H1 (cell line): ENCODE measurements around the gene GLYR1. TPM values are rescaled to one million over a fixed set of nuclear protein-coding genes. Genes with fewer than 3 reads are reported as not detected.

Source experiments
- CTCF ChIA-PET: fragments of 300-600 bp; sonication (Branson Sonifier 250); formaldehyde crosslinking; loops from one replicate; lab custom pipeline; 2021; ENCODE audit not compliant: partially characterized antibody; lab: Charles Lee
- POLR2A ChIA-PET: fragments of 300-600 bp; sonication (Branson Sonifier 250); formaldehyde crosslinking; loops from one replicate; lab custom pipeline; 2021; ENCODE audit warnings: inconsistent platforms; ENCODE audit not compliant: partially characterized antibody; lab: Charles Lee
- DNase-seq, 2 experiments: peaks; one replicate each; pipeline versions ENCODE4 v3.0.0 to v3.0.0-alpha.2; 2010 to 2022; ENCODE audit warnings: low spot score in 2 of 2, low read depth in 1 of 2, mixed read lengths in 1 of 2
- FAIRE-seq: peaks from 2 replicates; lab custom pipeline; 2011; peaks lifted over from hg19 to GRCh38; lab: Jason Lieb, UNC
- H2AFZ ChIP-seq: 2 replicates; pipeline ENCODE4 v1.8.1; 2012; ENCODE audit warnings: low read length, inconsistent platforms
- H2AK5ac ChIP-seq: 2 replicates; pipeline ENCODE4 v1.6.1; 2013; ENCODE audit warnings: low read depth, low read length
- H2BK120ac ChIP-seq: replicated peaks from 2 replicates; pipeline ENCODE3; 2013; ENCODE audit warnings: low read depth, low read length, inconsistent platforms
- H2BK12ac ChIP-seq: 2 replicates; pipeline ENCODE4 v1.6.1; 2013; ENCODE audit warnings: low read depth, low read length
- H2BK15ac ChIP-seq: 2 replicates; pipeline ENCODE4 v1.6.1; 2013; ENCODE audit warnings: low read length
- H2BK20ac ChIP-seq: 2 replicates; pipeline ENCODE4 v1.6.1; 2013; ENCODE audit warnings: low read length
- H2BK5ac ChIP-seq: 2 replicates; pipeline ENCODE4 v1.6.1; 2013; ENCODE audit warnings: low read depth, low read length
- H3K14ac ChIP-seq: 2 replicates; pipeline ENCODE4 v1.6.1; 2013; ENCODE audit warnings: inconsistent platforms; ENCODE audit not compliant: insufficient read length
- H3K18ac ChIP-seq: 2 replicates; pipeline ENCODE4 v1.6.1; 2013; ENCODE audit warnings: low read length; ENCODE audit errors: extremely low read depth
- H3K23ac ChIP-seq: 2 replicates; pipeline ENCODE4 v1.6.1; 2013; ENCODE audit warnings: inconsistent platforms; ENCODE audit not compliant: insufficient read length
- H3K23me2 ChIP-seq: 2 replicates; pipeline ENCODE4 v1.6.1; 2013; ENCODE audit warnings: low read depth, low read length
- H3K27ac ChIP-seq: 2 replicates; pipeline ENCODE4 v1.6.1; 2011; ENCODE audit warnings: low read depth, low read length, inconsistent platforms
- H3K27me3 ChIP-seq, 4 experiments: replicated peaks in 1 of 4; 1 replicate in 1 of 4; 2 replicates in 3 of 4; pipeline versions ENCODE4 v1.6.1 to v1.8.1; 2011 to 2013; ENCODE audit warnings: low read length in 3 of 4, mild to moderate bottlenecking in 3 of 4, inconsistent platforms in 2 of 4, mixed read lengths in 2 of 4, moderate library complexity in 1 of 4; ENCODE audit not compliant: control insufficient read depth in 3 of 4, insufficient read depth in 3 of 4; ENCODE audit errors: extremely low read depth in 1 of 4
- H3K36me3 ChIP-seq, 4 experiments: 2 replicates each; pipeline versions ENCODE4 v1.6.1 to v1.8.1; 2011 to 2013; ENCODE audit warnings: mild to moderate bottlenecking in 4 of 4, low read length in 3 of 4, moderate library complexity in 2 of 4, control low read depth in 1 of 4, inconsistent platforms in 1 of 4; ENCODE audit not compliant: insufficient read depth in 4 of 4, control insufficient read depth in 2 of 4
- H3K4ac ChIP-seq: replicated peaks from 2 replicates; pipeline ENCODE3; 2013; ENCODE audit warnings: low read length, low read depth, mixed read lengths, inconsistent platforms; ENCODE audit not compliant: insufficient read length
- H3K4me1 ChIP-seq, 4 experiments: replicated peaks in 1 of 4; 1 replicate in 1 of 4; 2 replicates in 3 of 4; pipeline versions ENCODE4 v1.6.1 to v1.8.1; 2011 to 2013; ENCODE audit warnings: low read length in 3 of 4, inconsistent platforms in 2 of 4, mixed read lengths in 1 of 4; ENCODE audit not compliant: insufficient read depth in 4 of 4, control insufficient read depth in 3 of 4
- H3K4me2 ChIP-seq, 2 experiments: 2 replicates each; pipeline versions ENCODE4 v1.6.1 to v1.8.1; 2011 to 2013; ENCODE audit warnings: low read depth in 2 of 2, low read length in 2 of 2, control low read depth in 1 of 2, inconsistent platforms in 1 of 2, mild to moderate bottlenecking in 1 of 2; ENCODE audit not compliant: insufficient read depth in 1 of 2
- H3K4me3 ChIP-seq, 4 experiments: fragments of 200-600, 300-600 bp in 1 of 4; sonication (generic), shearing (Covaris generic), sonication (Bioruptor Twin) in 1 of 4; 2 replicates each; pipeline versions ENCODE4 v1.5.1 to v1.8.1; 2011 to 2016; ENCODE audit warnings: low read length in 4 of 4, low read depth in 3 of 4, control low read depth in 2 of 4, inconsistent platforms in 2 of 4, mild to moderate bottlenecking in 2 of 4, mixed read lengths in 1 of 4, moderate library complexity in 1 of 4; ENCODE audit not compliant: insufficient read depth in 2 of 4; ENCODE audit errors: extremely low read depth in 1 of 4
- H3K56ac ChIP-seq: replicated peaks from 2 replicates; pipeline ENCODE3; 2013; ENCODE audit warnings: low read depth, mild to moderate bottlenecking, mixed read lengths, low read length, inconsistent platforms; ENCODE audit not compliant: insufficient read length
- H3K79me1 ChIP-seq: 2 replicates; pipeline ENCODE4 v1.6.1; 2013; ENCODE audit warnings: low read depth, low read length, control low read depth
- H3K79me2 ChIP-seq, 2 experiments: 2 replicates each; pipeline versions ENCODE4 v1.6.1 to v1.8.1; 2012 to 2013; ENCODE audit warnings: low read length in 2 of 2, mild to moderate bottlenecking in 2 of 2, inconsistent platforms in 1 of 2; ENCODE audit not compliant: insufficient read depth in 2 of 2, control insufficient read depth in 1 of 2
- H3K9ac ChIP-seq, 4 experiments: replicated peaks in 1 of 4; 1 replicate in 1 of 4; 2 replicates in 3 of 4; pipeline versions ENCODE4 v1.6.1 to v1.8.1; 2011 to 2013; ENCODE audit warnings: low read depth in 3 of 4, low read length in 3 of 4, control low read depth in 2 of 4, mild to moderate bottlenecking in 2 of 4, moderate library complexity in 2 of 4, inconsistent platforms in 1 of 4; ENCODE audit errors: extremely low read depth in 1 of 4
- H3K9me3 ChIP-seq, 2 experiments: 2 replicates each; pipeline versions ENCODE4 v1.6.1 to v1.8.1; 2012 to 2013; ENCODE audit warnings: mild to moderate bottlenecking in 2 of 2, moderate library complexity in 2 of 2, control low read depth in 1 of 2, inconsistent platforms in 1 of 2, low read depth in 1 of 2, low read length in 1 of 2, mixed read lengths in 1 of 2; ENCODE audit not compliant: insufficient read depth in 2 of 2
- H4K20me1 ChIP-seq, 2 experiments: replicated peaks in 1 of 2; 2 replicates each; pipeline versions ENCODE3 to v1.8.1; 2011 to 2013; ENCODE audit warnings: inconsistent platforms in 2 of 2, low read length in 2 of 2, mild to moderate bottlenecking in 1 of 2; ENCODE audit not compliant: insufficient read depth in 2 of 2, control insufficient read depth in 1 of 2
- H4K5ac ChIP-seq: 2 replicates; pipeline ENCODE4 v1.6.1; 2013; ENCODE audit warnings: low read length, low read depth, mixed read lengths, inconsistent platforms; ENCODE audit not compliant: insufficient read length
- H4K8ac ChIP-seq: 2 replicates; pipeline ENCODE4 v1.8.0; 2013; ENCODE audit warnings: mild to moderate bottlenecking, moderate library complexity, low read length, inconsistent platforms; ENCODE audit not compliant: insufficient read depth; ENCODE audit errors: extremely low read depth
- H4K91ac ChIP-seq: replicated peaks from 2 replicates; pipeline ENCODE3; 2013; ENCODE audit warnings: low read length, mixed read lengths, inconsistent platforms; ENCODE audit not compliant: insufficient read length
- CBX8 ChIP-seq: fragments of 300-800, 300-1000 bp; sonication (generic); IDR thresholded peaks from 2 replicates; pipeline ENCODE4 v1.7.1; 2016; ENCODE audit warnings: low read depth, low read length, borderline replicate concordance
- JUND ChIP-seq: IDR thresholded peaks from 2 replicates; pipeline ENCODE4 v1.6.1; 2011; ENCODE audit warnings: mild to moderate bottlenecking, improper control_type of control experiment, low read length
- WGBS, 2 experiments: shearing (Covaris generic) in 1 of 2; methylation state at CpG; one replicate each; pipeline versions ENCODE4 v1.1.6 to v1.1.7; 2013 to 2015; ENCODE audit warnings: low lambda C conversion rate in 2 of 2, mixed read lengths in 2 of 2, inconsistent platforms in 1 of 2, low coverage in 1 of 2, missing lambda C conversion rate in 1 of 2; ENCODE audit not compliant: insufficient replicate concordance in 2 of 2, insufficient coverage in 1 of 2, insufficient read length in 1 of 2; ENCODE audit errors: extremely low coverage in 1 of 2, missing lambda C conversion rate in 1 of 2; 5-methylcytosine and 5-hydroxymethylcytosine counted together
- polyA plus RNA-seq, 7 experiments: library from polyadenylated mRNA; depleted of rRNA in 3 of 7; stranded (reverse) in 5 of 7; unstranded in 2 of 7; fragments of >200 nt in 5 of 7; fragments of 200-250 nt in 2 of 7; gene quantifications; 1 replicate in 5 of 7; 2 replicates in 1 of 7; 4 replicates in 1 of 7; pipeline versions ENCODE4 v1.2.1 to v1.2.3, GENCODE V29; 2011 to 2013; ENCODE audit warnings: missing spikeins in 2 of 7, mixed read lengths in 2 of 7
- total RNA-seq: library from RNA; stranded (reverse); fragmentation: NEBNext Ultra II Directional; extraction: Animal tissue kit (Norgen Biotek cat#: 25700); gene quantifications from 2 replicates; pipeline ENCODE4 v1.2.1, GENCODE V29; 2021

GLYR1 gene
- total and polyA plus RNA-seq, 2 of the 8 experiments (the other 6 are each of a cell fraction or from before 2014, with no cell fraction given) = 50.2 to 115 TPM

DNA sequence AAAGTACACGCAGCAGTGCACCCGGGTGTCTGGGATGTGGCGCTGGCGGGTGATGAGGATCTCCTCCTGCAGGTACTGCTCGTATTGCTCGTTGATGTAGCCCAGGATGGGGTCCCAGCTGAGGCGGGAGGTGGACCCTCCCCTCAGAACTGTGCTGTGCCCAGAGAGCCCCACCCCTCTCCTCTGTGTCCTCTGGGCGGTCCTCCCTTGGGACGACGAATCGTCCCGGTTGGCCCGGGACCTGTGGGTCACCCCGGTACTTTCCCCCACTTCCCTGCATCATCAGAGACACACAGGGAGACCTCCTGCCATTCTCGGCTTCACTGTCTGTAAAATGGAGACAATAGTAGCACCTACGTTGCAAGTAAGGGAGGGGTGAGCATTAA, 63.1 kb downstream of the GLYR1 start:
- H3K4ac ChIP-seq = no peak overlapping the region
- H3K23ac ChIP-seq = no peak overlapping the region
- H3K27ac ChIP-seq = no peak overlapping the region
- no peak overlapping the region for H2BK5ac ChIP-seq
- no peaks in the 10 kb centered on the region for H3K79me2 ChIP-seq
- ChIA-PET CTCF (no interaction called here), POLR2A (no interaction called here)
- H2BK120ac ChIP-seq = no peak overlapping the region
- no peak overlapping the region for H4K8ac ChIP-seq
- H2BK20ac ChIP-seq = no peak overlapping the region
- TF ChIP-seq CBX8 (no peak), JUND (no peak)
- H3K36me3 ChIP-seq = no peaks in the 10 kb centered on the region
- no peaks in the 10 kb centered on the region for H3K9me3 ChIP-seq
- no peak overlapping the region for H3K14ac ChIP-seq
- no peak overlapping the region for H3K18ac ChIP-seq
- no peak for DNase-seq
- H4K91ac ChIP-seq = no peak overlapping the region
- no peak overlapping the region for H3K4me2 ChIP-seq
- no peaks in the 10 kb centered on the region for H3K23me2 ChIP-seq
- H3K9ac ChIP-seq = no peak overlapping the region
- no peak overlapping the region for H3K4me3 ChIP-seq
- no peak overlapping the region for H2AK5ac ChIP-seq
- H2BK12ac ChIP-seq = no peak overlapping the region
- H3K4me1 ChIP-seq = peaks cover 0 to 13% (median 4%) of the 10 kb centered on the region in 4 experiments; a peak in 5 of 7 replicates
- no peak overlapping the region for H2BK15ac ChIP-seq
- no peak overlapping the region for H3K56ac ChIP-seq
- H3K79me1 ChIP-seq = no peaks in the 10 kb centered on the region
- H2AFZ ChIP-seq = 0 out of 2 replicates have a peak overlapping the region, but pooled peaks have one; percentile 3
- H4K5ac ChIP-seq = no peak overlapping the region
- H3K27me3 ChIP-seq = no peaks in the 10 kb centered on the region; a peak in 1 of 7 replicates
- FAIRE-seq = no peak
- 91% methylated on average over 16 of the region's 16 CpGs; no CpG with 5 or more reads in 1 of the 2 experiments for WGBS, 2 experiments
- no peaks in the 10 kb centered on the region for H4K20me1 ChIP-seq
